Fibroblast of lung (primary cell): ENCODE data around the gene SLCO6A1. TPM values are rescaled to one million over a fixed set of nuclear protein-coding genes. Genes with fewer than 3 reads are reported as not detected.
A peak's percentile ranks its signal among the peaks of the same experiment; 100 is the strongest.

Experiments used
- DNase-seq, 2 donors: peaks; one replicate each; pipeline versions ENCODE4 v3.0.0 to v3.0.0-alpha.2; 2010; ENCODE audit warnings: low read depth in 2 of 2
- H2AFZ ChIP-seq: 2 replicates; pipeline ENCODE4 v1.5.1; 2012; ENCODE audit warnings: low read length, control low read depth, inconsistent platforms
- H3K27ac ChIP-seq: 2 replicates; pipeline ENCODE4 v1.5.1; 2011; ENCODE audit warnings: low read length, control low read depth; ENCODE audit not compliant: insufficient read depth
- H3K27me3 ChIP-seq: 2 replicates; pipeline ENCODE4 v1.5.1; 2011; ENCODE audit warnings: mild to moderate bottlenecking, low read length; ENCODE audit not compliant: control insufficient read depth, insufficient read depth
- H3K36me3 ChIP-seq: 2 replicates; pipeline ENCODE4 v1.5.1; 2011; ENCODE audit warnings: low read length; ENCODE audit not compliant: control insufficient read depth, insufficient read depth
- H3K4me1 ChIP-seq: 2 replicates; pipeline ENCODE4 v1.5.1; 2011; ENCODE audit warnings: low read length; ENCODE audit not compliant: control insufficient read depth, insufficient read depth; ENCODE audit errors: extremely low read depth
- H3K4me2 ChIP-seq: 2 replicates; pipeline ENCODE4 v1.5.1; 2011; ENCODE audit warnings: low read length, control low read depth; ENCODE audit not compliant: insufficient read depth; ENCODE audit errors: extremely low read depth
- H3K4me3 ChIP-seq, 4 experiments: fragments of 200-600 bp in 1 of 4; sonication (generic) in 1 of 4; replicated peaks in 1 of 4; 2 replicates each; pipeline ENCODE4 v1.5.1; 2011 to 2016; ENCODE audit warnings: low read length in 4 of 4, low read depth in 3 of 4, mild to moderate bottlenecking in 3 of 4, control low read depth in 2 of 4, inconsistent platforms in 1 of 4, mixed read lengths in 1 of 4; ENCODE audit not compliant: insufficient read depth in 1 of 4; ENCODE audit errors: control extremely low read depth in 1 of 4
- H3K79me2 ChIP-seq: 2 replicates; pipeline ENCODE4 v1.5.1; 2012; ENCODE audit warnings: mild to moderate bottlenecking, low read length, inconsistent platforms; ENCODE audit not compliant: control insufficient read depth, insufficient read depth
- H3K9ac ChIP-seq: 2 replicates; pipeline ENCODE4 v1.5.1; 2011; ENCODE audit warnings: mild to moderate bottlenecking, low read length, control low read depth; ENCODE audit not compliant: insufficient read depth
- H3K9me3 ChIP-seq: 2 replicates; pipeline ENCODE4 v1.5.1; 2012; ENCODE audit warnings: low read depth, low read length; ENCODE audit not compliant: control insufficient read depth, insufficient read depth
- H4K20me1 ChIP-seq: 2 replicates; pipeline ENCODE4 v1.5.1; 2011; ENCODE audit warnings: low read length; ENCODE audit not compliant: control insufficient read depth, insufficient read depth; ENCODE audit errors: extremely low read depth
- CTCF ChIP-seq, 2 donors: IDR thresholded peaks in 1 of 2; conservative IDR thresholded peaks in 1 of 2; 1 replicate in 1 of 2; 2 replicates in 1 of 2; pipeline ENCODE4 v1.5.1; 2011 to 2012; ENCODE audit warnings: low read length in 2 of 2, control low read depth in 1 of 2, inconsistent platforms in 1 of 2, low read depth in 1 of 2, mild to moderate bottlenecking in 1 of 2
- EZH2 ChIP-seq: IDR thresholded peaks from 2 replicates; pipeline ENCODE4 v1.5.1; 2012; ENCODE audit warnings: low read length, control low read depth, mild to moderate bottlenecking; ENCODE audit errors: missing control alignments
- polyA plus RNA-seq, 2 donors: library from polyadenylated mRNA; depleted of rRNA in 1 of 2; stranded (reverse) in 1 of 2; unstranded in 1 of 2; fragments of >200 nt; gene quantifications; 2 replicates each; pipeline ENCODE4 v1.2.1, GENCODE V29; 2011 to 2012; ENCODE audit warnings: missing spikeins in 1 of 2
- total RNA-seq: library from RNA; depleted of rRNA; stranded (reverse); fragments of >200 nt; gene quantifications from 2 replicates; pipeline ENCODE4 v1.2.1, GENCODE V29; 2014

Gene SLCO6A1
- total and polyA plus RNA-seq, 2 donors (not counting 1 experiment from before 2014, with no cell fraction given): not detected

GRCh38 chr5:102542057-102542456, 43.3 kb upstream of the SLCO6A1 start:
- no peak for DNase-seq
- Histone ChIP-seq H3K9me3 (no peaks in the 10 kb centered on the region), H4K20me1 (no peaks in the 10 kb centered on the region), H3K4me2 (no peak overlapping the region), H3K9ac (no peak overlapping the region), H3K27me3 (no peaks in the 10 kb centered on the region), H3K79me2 (no peaks in the 10 kb centered on the region), H3K4me3 (no peak overlapping the region), H3K27ac (no peak overlapping the region), H2AFZ (no peak overlapping the region), H3K36me3 (no peaks in the 10 kb centered on the region), H3K4me1 (no peaks in the 10 kb centered on the region)
- TF ChIP-seq CTCF (conservative IDR thresholded peaks at IDR 0.05 in 1 of 2, IDR thresholded peaks at IDR 0.05 in 1 of 2; ENCODE audit: low read depth in 1 of 2, low read length in 2 of 2) (no peak), EZH2 (no peak)

- DNase-seq: peak in 1 of 2 donors; percentile 2
- no peaks in the 10 kb centered on the region for H3K36me3 ChIP-seq
- TF ChIP-seq EZH2 (no peak), CTCF (conservative IDR thresholded peaks at IDR 0.05 in 1 of 2, IDR thresholded peaks at IDR 0.05 in 1 of 2; ENCODE audit: low read depth in 1 of 2, low read length in 2 of 2) (no peak)
Measured at GRCh38 chr5:102539996-102540728, 41.4 kb upstream of the SLCO6A1 start.

GRCh38 chr5:102539562-102539961, 40.8 kb upstream of the SLCO6A1 start:
- H2AFZ ChIP-seq: no peak overlapping the region
- no peaks in the 10 kb centered on the region for H3K27me3 ChIP-seq
- no peaks in the 10 kb centered on the region for H3K36me3 ChIP-seq
- H3K4me1 ChIP-seq: no peaks in the 10 kb centered on the region
- H3K9ac ChIP-seq: no peak overlapping the region
- DNase-seq: peak in 1 of 2 donors; percentile 11
- no peak overlapping the region for H3K4me3 ChIP-seq
- no peak overlapping the region for H3K4me2 ChIP-seq
- H3K79me2 ChIP-seq: no peaks in the 10 kb centered on the region
- TF ChIP-seq EZH2 (no peak), CTCF (conservative IDR thresholded peaks at IDR 0.05 in 1 of 2, IDR thresholded peaks at IDR 0.05 in 1 of 2; ENCODE audit: low read depth in 1 of 2, low read length in 2 of 2) (no peak)
- no peaks in the 10 kb centered on the region for H3K9me3 ChIP-seq
- no peaks in the 10 kb centered on the region for H4K20me1 ChIP-seq
- no peak overlapping the region for H3K27ac ChIP-seq

More at GRCh38 chr5:102539996-102540728, 41.4 kb upstream of the SLCO6A1 start:
- H2AFZ ChIP-seq: no peak overlapping the region
- no peak overlapping the region for H3K27ac ChIP-seq
- no peaks in the 10 kb centered on the region for H3K79me2 ChIP-seq
- H3K9ac ChIP-seq: no peak overlapping the region
- H4K20me1 ChIP-seq: no peaks in the 10 kb centered on the region
- no peaks in the 10 kb centered on the region for H3K4me1 ChIP-seq
- H3K4me2 ChIP-seq: no peak overlapping the region
- no peaks in the 10 kb centered on the region for H3K9me3 ChIP-seq
- H3K4me3 ChIP-seq: no peak overlapping the region
- no peaks in the 10 kb centered on the region for H3K27me3 ChIP-seq
